ENCODE results near the gene CHD8. TPM values are rescaled to one million over a fixed set of nuclear protein-coding genes. Genes with fewer than 3 reads are reported as not detected.

The CHD8 gene
- total RNA-seq, 1 experiment from 2014 or later, result 135 TPM

- Histone ChIP-seq H2BK5ac (ENCODE audit: insufficient read length, low read length) (no peak overlapping the region), H2BK120ac (ENCODE audit: low read depth, low read length, poor library complexity, severe bottlenecking) (no peak overlapping the region), H3K14ac (ENCODE audit: insufficient read depth, low read length) (no peak overlapping the region), H3K4ac (ENCODE audit: low read depth, low read length) (no peak overlapping the region), H2AK5ac (ENCODE audit: insufficient read length, low read length) (no peak overlapping the region), H4K20me1 (ENCODE audit: control insufficient read depth, insufficient read depth, insufficient read length) (no peaks in the 10 kb centered on the region), H3K79me1 (ENCODE audit: insufficient read depth, low read depth, low read length, poor library complexity, severe bottlenecking) (no peaks in the 10 kb centered on the region), H3K27ac (ENCODE audit: insufficient read length, low read depth, low read length) (no peak overlapping the region), H3K9ac (ENCODE audit: extremely low read depth, insufficient read length, low read length) (no peak overlapping the region), H3K4me2 (ENCODE audit: insufficient read depth, insufficient read length, low read length) (no peak overlapping the region), H4K91ac (ENCODE audit: insufficient read length, low read depth, low read length) (no peak overlapping the region), H3T11ph (ENCODE audit: low read length) (no peak overlapping the region), H3K4me1 (ENCODE audit: insufficient read depth, low read length) (no peaks in the 10 kb centered on the region), H3K56ac (ENCODE audit: insufficient read length, low read depth, low read length) (no peak overlapping the region), H2BK20ac (ENCODE audit: low read depth, low read length, poor library complexity, severe bottlenecking) (no peak overlapping the region), H3K79me2 (ENCODE audit: insufficient read depth, low read length) (no peaks in the 10 kb centered on the region), H2BK15ac (ENCODE audit: low read depth, low read length) (no peak overlapping the region), H2AFZ (ENCODE audit: low read length) (no peak overlapping the region), H3K23ac (ENCODE audit: insufficient read length, low read depth, low read length) (no peak overlapping the region), H3K23me2 (ENCODE audit: insufficient read length, low read depth, low read length, poor library complexity, severe bottlenecking) (no peaks in the 10 kb centered on the region), H3K27me3 (ENCODE audit: insufficient read depth, low read length) (no peaks in the 10 kb centered on the region), H4K5ac (ENCODE audit: insufficient read length, low read depth, low read length) (no peak overlapping the region), H4K8ac (replicated peaks; ENCODE audit: insufficient read length, low read depth, low read length) (no peak overlapping the region), H3K9me3 (ENCODE audit: control insufficient read depth, low read depth, low read length) (no peaks in the 10 kb centered on the region), H3K18ac (ENCODE audit: insufficient read length, low read depth, low read length) (no peak overlapping the region), H2BK12ac (ENCODE audit: insufficient read length, low read depth, low read length) (no peak overlapping the region)
- no peak overlapping the region for H3K4me3 Mint-ChIP-seq
- no CpG with 5 or more reads among the region's 2 CpGs for WGBS (ENCODE audit: extremely low coverage, insufficient read length, low lambda C conversion rate)
- no peaks in the 10 kb centered on the region for H3K27me3 Mint-ChIP-seq (ENCODE audit: low read depth)
- H3K36me3 Mint-ChIP-seq (ENCODE audit: insufficient read depth in 1 of 3, low read depth in 3 of 3), result peaks cover 0 to 13% (median 3%) of the 10 kb centered on the region in 3 experiments; a peak in 6 of 7 replicates
- peaks cover 14 to 18% of the 10 kb centered on the region in 2 experiments for H3K4me1 Mint-ChIP-seq
- no peak for DNase-seq
- H3K27ac Mint-ChIP-seq, result peak overlapping the region in 2 of 3 experiments; percentile 14 to 61; a peak in 3 of 7 replicates
- TF ChIP-seq CTCF (conservative IDR thresholded peaks at IDR 0.05), result no peak
- no peaks in the 10 kb centered on the region for H3K9me3 Mint-ChIP-seq
Measured at GRCh38 chr14:21346532-21347135, 109.3 kb downstream of the CHD8 start.
